DMS79 (cell line): ENCODE results near the gene SLC26A11.
"Not testable (repeated sequence)": the region's sequence is repeated elsewhere in the genome, so short reads cannot be mapped to it uniquely, and the experiment has no call there.

Source experiments
- DNase-seq: peaks from one replicate; lab custom pipeline; 2025; lab: John Stamatoyannopoulos, UW

Gene SLC26A11

GRCh38 chr17:80195671-80196529 lies 24.3 kb upstream of the SLC26A11 start:
- no peak for DNase-seq

DNA sequence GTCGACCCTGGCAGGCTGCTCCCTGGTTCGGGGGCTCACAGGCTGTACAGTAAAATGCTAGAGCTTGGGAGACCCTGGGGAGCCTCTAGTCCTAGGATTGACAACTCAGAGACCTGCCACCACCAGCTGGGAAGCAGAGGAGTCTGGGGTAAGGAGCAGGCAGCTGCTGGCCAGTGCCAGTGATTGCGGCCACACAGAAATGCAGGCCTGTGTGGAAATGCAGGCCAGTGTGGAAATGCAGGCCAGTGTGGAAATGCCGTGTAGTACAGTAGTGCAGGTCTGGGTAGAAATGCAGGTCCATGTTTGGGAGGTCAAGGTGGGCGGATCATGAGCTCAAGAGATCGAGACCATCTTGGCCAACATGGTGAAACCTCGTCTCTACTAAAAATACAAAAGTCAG lies 23.6 kb upstream of the SLC26A11 start:
- no peak for DNase-seq

GRCh38 chr17:80198144-80198661 lies 22.0 kb upstream of the SLC26A11 start:
- DNase-seq: no peak

- not testable (repeated sequence) for DNase-seq
These were observed 20.9 kb upstream of the SLC26A11 start for GRCh38 chr17:80199295-80199694.

DNA sequence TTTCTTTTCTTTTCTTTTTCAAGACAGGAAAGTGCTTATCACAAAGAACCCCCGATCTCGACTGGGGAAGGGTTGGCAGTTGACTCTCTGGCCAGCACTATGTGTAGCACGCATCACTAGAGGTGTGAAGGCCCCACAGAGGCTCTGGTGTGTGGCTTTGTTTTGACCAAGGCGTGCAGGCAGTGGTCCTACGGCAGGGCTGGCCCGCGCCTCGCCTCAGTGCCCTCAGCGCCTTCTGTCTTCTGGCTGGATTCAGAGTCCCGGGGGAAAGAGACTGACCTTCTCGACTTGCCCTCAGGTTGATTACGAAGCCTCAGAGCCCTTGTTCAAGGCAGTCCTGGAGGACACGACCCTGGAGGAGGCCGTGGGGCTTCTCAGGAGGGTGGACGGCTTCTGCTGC lies 18.8 kb upstream of the SLC26A11 start:
- no peak for DNase-seq

DNA sequence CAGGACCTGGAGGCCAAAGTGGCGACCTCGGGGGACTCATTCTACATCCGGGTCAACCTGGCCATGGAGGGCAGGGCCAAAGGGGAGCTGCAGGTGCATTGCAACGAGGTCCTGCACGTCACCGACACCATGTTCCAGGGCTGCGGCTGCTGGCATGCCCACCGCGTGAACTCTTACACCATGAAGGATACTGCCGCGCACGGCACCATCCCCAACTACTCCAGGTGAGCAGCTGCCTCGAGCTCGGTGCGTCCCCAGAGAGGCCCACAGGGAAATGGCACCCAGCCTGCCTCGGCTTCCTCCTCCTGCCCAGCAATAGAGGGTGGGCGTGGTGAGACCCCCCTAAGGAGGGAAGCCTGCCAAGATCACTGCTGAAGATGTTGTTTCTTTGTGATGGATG lies 18.0 kb upstream of the SLC26A11 start:
- no peak for DNase-seq

DNA sequence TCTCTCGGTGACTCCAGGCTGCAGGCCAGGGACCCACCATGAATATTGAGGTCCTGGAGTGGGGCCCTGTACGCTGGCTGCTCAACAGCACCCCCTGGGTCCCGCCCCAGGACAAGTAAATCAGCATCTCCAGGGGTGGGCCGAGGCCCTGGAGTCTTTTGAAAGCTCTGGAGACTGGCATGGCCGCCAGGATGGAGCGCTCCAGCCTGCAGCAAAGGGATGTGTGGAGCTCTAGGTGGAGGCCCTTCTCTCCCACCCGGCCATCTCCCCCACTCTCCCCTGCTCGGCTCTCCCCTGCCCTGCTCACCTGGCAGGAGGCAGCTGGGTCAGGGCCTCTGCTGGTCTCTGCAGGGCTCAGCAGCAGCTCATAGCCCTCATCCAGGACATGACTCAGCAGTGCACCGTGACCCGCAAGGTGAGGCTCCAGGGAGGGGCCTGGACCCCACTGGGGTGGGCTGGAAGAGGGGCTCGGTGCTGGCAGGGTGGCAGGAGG lies 16.7 kb upstream of the SLC26A11 start:
- DNase-seq: no peak

- DNase-seq: no peak
These were observed 15.4 kb upstream of the SLC26A11 start for GRCh38 chr17:80204626-80205468.

DNA sequence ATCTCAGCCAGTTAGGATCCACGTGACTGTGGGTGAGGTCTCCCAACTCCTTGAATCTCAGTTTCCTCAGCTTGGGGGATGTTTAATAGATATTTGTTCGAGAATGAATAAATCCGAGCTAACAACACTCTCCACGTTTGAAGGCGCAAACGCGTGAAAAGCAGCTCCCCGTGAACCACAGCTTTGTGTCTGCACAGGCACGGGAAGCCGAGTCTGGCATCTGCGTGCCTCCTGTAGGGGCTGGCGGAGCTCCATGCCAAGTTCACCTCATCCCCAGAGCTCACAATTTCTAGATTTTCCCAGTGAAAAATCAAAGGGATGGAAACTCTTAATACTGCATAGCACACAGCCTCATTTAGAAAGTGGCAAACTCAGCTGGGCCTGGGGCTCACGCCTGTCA lies 14.4 kb upstream of the SLC26A11 start:
- DNase-seq: no peak

GRCh38 chr17:80208050-80208449 lies 12.2 kb upstream of the SLC26A11 start:
- no peak for DNase-seq

- DNase-seq: no peak
These were observed 10.5 kb upstream of the SLC26A11 start for GRCh38 chr17:80209765-80210164.

DNA sequence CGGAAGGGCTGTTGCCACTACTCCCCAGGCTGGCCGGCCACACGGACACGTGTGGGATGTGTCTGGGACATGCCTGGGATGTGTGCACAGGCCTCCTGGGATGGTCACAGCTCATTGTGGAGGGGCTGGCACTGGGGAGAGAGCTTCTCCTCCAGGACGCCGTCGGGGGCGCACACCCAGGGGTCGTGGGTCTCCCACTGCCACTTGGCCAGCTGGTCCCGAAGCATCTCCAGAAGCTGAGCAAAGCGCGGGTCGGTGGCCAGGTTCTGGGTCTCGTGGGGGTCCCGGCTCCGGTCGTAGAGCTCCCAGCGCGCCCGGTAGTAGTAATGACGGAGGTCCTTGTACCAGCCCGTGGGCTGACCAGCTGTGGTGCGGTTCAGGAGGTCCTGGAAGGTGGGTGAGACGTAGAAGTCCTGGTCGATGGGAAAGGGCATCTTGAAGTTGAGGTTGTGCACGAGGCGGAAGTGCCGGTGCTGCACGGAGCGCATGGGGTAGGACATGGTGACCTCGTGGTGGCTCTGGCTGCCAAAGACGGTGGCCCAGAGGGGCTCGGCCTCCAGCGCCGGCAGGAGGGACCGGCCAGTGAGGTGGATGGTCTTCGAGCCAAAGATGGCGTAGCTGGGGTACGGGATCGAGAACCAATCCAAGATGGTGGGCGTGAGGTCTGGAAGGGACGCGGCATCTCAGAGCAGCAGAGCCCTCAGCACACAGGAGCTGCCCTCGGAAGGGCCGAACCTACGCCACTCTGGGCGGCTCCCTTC lies 9.7 kb upstream of the SLC26A11 start:
- DNase-seq: no peak

DNA sequence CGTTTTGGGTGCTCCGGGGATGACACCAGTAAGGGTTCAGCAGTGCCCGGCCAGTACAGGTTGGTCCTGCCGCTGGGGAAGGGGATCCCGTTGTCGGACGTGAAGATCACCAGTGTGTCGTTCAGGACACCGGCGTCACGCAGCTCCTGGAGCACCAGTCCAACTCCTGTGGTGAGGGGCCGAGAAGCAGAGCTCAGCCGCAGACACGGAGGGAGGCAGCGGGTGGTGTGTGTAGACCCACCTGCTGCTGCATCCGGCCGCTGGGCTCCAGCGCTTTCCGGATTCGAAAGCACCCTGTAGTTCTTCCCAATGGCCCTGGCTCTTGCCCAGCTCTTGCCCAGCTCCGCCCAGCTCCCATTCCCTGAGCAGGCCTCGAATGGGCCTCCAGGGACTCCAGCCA lies 8.1 kb upstream of the SLC26A11 start:
- no peak for DNase-seq

DNA sequence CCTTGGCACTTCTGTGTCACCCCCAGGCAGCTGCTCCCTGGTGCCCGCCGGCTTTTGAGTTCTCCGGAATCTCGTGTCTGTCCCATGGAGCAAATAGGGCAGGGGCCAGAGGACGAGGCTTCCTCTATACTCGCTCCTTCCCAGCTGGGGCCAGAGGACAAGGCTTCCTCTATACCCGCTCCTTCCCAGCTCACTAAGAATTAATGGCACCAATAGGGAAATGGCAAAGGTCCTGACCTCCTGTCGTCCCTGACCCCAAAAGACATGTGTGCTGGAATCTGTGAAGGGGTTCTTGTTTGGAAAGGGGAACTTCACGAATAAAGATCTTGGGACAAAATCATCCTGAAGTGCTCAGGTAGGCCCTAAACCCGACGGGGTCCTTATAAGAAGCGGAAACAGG lies 7.7 kb upstream of the SLC26A11 start:
- DNase-seq: no peak

DNA sequence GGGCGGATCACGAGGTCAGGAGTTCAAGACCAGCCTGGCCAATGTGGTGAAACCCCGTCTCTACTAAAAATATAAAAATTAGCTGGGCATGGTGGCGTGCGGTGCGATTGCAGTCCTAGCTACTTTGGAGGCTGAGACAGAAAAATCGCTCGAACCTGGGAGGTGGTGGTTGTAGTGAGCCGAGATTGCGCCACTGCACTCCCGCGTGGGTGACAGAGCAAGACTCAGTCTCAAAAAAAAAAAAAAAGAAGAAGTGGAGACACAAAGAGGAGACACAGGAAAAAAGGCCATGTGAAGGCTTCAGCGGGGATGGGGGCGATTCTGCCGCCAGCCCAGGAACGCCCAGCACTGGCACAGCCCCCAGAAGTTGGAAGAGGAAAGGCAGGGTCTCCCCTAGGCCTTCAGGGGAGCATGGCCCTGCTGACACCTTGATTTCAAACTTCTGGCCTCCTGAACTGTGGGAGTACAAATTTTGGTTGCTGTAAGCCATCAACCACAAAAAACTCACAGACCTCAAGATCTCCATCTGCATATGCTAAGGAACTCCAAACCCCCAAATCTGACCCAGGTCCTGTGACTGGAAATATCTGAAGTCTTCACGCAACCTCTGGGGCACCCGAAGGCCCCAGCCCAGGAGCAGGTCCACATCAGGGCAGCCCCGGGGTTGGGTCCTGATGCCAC lies 7.1 kb upstream of the SLC26A11 start:
- DNase-seq: no peak

DNA sequence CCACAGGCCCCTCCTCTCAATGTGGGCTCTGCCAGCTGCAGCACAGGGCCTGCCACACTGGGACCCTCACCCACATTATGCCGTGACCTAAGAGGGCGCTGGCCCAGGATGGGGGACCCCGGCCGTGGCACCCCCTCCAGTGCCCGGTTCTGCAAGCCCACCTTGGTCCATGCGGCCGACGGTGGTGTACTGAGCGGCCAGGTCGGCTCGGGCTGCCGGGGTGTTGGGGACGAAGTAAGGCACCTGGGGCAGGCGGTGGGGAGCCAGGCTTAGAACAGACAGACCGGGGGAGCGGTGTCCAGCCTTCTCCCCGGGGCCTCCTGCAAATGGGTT lies 6.6 kb upstream of the SLC26A11 start:
- no peak for DNase-seq

GRCh38 chr17:80214012-80214877 lies 6.0 kb upstream of the SLC26A11 start:
- DNase-seq: no peak

GRCh38 chr17:80214878-80215210 lies 5.4 kb upstream of the SLC26A11 start:
- DNase-seq: no peak

DNA sequence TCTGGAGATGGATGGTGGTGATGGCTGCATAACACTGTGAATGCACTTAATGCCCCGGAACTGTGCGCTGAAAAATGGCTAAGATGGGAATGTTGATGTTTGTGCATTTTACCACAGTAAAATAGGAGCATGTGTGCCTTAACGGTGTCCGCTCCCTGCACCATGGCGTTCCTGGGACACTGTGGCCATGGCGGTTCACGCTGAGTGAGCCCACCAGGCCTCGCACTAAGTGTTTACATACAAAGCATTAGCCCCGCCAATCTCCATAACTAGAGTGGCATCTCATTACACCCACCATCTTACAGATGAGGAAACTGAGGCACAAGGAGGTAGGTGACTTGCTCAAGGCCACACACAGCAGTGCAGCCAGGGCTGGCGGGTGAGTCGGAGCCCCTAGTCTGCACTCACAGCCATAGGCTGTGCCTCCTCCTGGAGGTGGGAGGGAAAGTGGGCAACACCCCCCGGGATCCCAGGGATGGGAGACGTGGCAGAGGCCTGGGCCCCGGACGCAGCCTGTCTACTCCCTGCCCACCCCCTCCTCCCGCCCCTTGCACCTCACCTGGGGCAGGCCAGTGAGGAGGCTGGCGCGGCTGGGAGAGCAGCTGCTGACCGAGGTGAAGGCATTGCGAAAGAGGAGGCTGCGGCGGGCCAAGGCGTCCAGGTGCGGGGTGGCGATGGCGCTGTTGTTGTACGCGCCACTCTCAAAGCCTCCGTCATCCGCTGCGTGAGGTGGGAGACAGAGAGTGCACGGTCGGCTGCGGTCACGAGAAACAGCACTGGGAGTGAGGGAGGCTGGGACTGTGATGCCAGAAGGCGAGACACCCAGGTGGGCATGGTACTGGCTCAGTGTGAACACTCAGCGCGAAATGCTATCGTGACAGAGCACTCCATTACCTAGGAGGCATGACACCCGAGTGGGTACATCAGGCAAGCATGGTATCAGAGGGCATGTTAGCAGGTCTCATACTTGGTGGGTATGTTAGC lies 3.5 kb upstream of the SLC26A11 start:
- no peak for DNase-seq
